ENCODE data around the gene RBBP8NL.

The RBBP8NL gene

GRCh38 chr20:62400021-62400420, 27.3 kb downstream of the RBBP8NL start:
- TF ChIP-seq CTCF (IDR thresholded peaks at IDR 0.05), result no peak

GRCh38 chr20:62398120-62398821, 29.1 kb downstream of the RBBP8NL start:
- no peak for TF ChIP-seq CTCF (IDR thresholded peaks at IDR 0.05)

GRCh38 chr20:62396367-62397239, 30.7 kb downstream of the RBBP8NL start:
- no peak for TF ChIP-seq CTCF (IDR thresholded peaks at IDR 0.05)

- no peak for TF ChIP-seq CTCF (IDR thresholded peaks at IDR 0.05)
Observed at GRCh38 chr20:62395311-62396242, 31.8 kb downstream of the RBBP8NL start.

GRCh38 chr20:62394248-62395245, 32.8 kb downstream of the RBBP8NL start:
- TF ChIP-seq CTCF (IDR thresholded peaks at IDR 0.05), result no peak

- TF ChIP-seq CTCF (IDR thresholded peaks at IDR 0.05), result no peak
Observed at GRCh38 chr20:62393830-62394229, 33.5 kb downstream of the RBBP8NL start.

Data from LNCAP (cell line).